Astrocyte (in vitro differentiated cells and primary cell): Measurements from ENCODE around the gene CLDN4.
"Not testable (repeated sequence)": the region's sequence is repeated elsewhere in the genome, so short reads cannot be mapped to it uniquely, and the experiment has no call there.

ENCODE experiments used
- EZH2 ChIP-seq: IDR thresholded peaks from 2 replicates; pipeline ENCODE4 v1.6.1; 2012; ENCODE audit warnings: mild to moderate bottlenecking, low read length, inconsistent platforms; ENCODE audit not compliant: insufficient read depth
- TF ChIP-seq, protein P1 (sequence below): IDR thresholded peaks from 2 replicates; pipeline ENCODE4 v1.5.1; 2011; ENCODE audit warnings: low read depth, mild to moderate bottlenecking, inconsistent platforms, low read length, moderate library complexity; ENCODE audit not compliant: insufficient read depth

- TF ChIP-seq, protein P1, sequence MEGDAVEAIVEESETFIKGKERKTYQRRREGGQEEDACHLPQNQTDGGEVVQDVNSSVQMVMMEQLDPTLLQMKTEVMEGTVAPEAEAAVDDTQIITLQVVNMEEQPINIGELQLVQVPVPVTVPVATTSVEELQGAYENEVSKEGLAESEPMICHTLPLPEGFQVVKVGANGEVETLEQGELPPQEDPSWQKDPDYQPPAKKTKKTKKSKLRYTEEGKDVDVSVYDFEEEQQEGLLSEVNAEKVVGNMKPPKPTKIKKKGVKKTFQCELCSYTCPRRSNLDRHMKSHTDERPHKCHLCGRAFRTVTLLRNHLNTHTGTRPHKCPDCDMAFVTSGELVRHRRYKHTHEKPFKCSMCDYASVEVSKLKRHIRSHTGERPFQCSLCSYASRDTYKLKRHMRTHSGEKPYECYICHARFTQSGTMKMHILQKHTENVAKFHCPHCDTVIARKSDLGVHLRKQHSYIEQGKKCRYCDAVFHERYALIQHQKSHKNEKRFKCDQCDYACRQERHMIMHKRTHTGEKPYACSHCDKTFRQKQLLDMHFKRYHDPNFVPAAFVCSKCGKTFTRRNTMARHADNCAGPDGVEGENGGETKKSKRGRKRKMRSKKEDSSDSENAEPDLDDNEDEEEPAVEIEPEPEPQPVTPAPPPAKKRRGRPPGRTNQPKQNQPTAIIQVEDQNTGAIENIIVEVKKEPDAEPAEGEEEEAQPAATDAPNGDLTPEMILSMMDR = not testable (repeated sequence)
- TF ChIP-seq EZH2 = not testable (repeated sequence)
These were observed 35.6 kb upstream of the CLDN4 start for GRCh38 chr7:73795188-73795587.
